ENCODE data around the gene PREX1. TPM values are rescaled to one million over a fixed set of nuclear protein-coding genes. Genes with fewer than 3 reads are reported as not detected.

The PREX1 gene
- polyA plus RNA-seq, 1 donor (not counting 4 experiments of a cell fraction or from before 2014, with no cell fraction given), result 0.22 TPM

- Histone ChIP-seq H3K4me1 (ENCODE audit: control insufficient read depth, extremely low read depth, insufficient read depth, low read length) (no peaks in the 10 kb centered on the region), H2AFZ (ENCODE audit: control insufficient read depth, low read length) (no peak overlapping the region), H3K27me3 (ENCODE audit: control insufficient read depth, extremely low read depth, insufficient read depth, low read length) (peaks cover 3% of the 10 kb centered on the region), H3K4me2 (ENCODE audit: control insufficient read depth, extremely low read depth, insufficient read depth, low read depth, low read length) (no peak overlapping the region), H4K20me1 (ENCODE audit: control insufficient read depth, extremely low read depth, insufficient read depth, low read length) (no peaks in the 10 kb centered on the region), H3K9me1 (ENCODE audit: control insufficient read depth, extremely low read depth, insufficient read depth, low read length) (peaks cover 3% of the 10 kb centered on the region), H3K27ac (ENCODE audit: control insufficient read depth, insufficient read depth, low read length) (no peak overlapping the region), H3K4me3 (ENCODE audit: control insufficient read depth in 2 of 3, extremely low read depth in 1 of 3, insufficient read depth in 2 of 3, low read depth in 1 of 3, low read length in 3 of 3) (no peak overlapping the region), H3K9me3 (ENCODE audit: control insufficient read depth, low read depth, low read length) (no peaks in the 10 kb centered on the region), H3K9ac (ENCODE audit: control insufficient read depth, extremely low read depth, insufficient read depth, low read length) (no peak overlapping the region), H3K36me3 (ENCODE audit: control insufficient read depth in 2 of 2, extremely low read depth in 1 of 2, insufficient read depth in 2 of 2, low read length in 2 of 2) (no peaks in the 10 kb centered on the region), H3K79me2 (ENCODE audit: control insufficient read depth, insufficient read depth, low read length) (no peaks in the 10 kb centered on the region)
- TF ChIP-seq EZH2 (IDR thresholded peaks at IDR 0.05; ENCODE audit: low read length), result no peak
- TF ChIP-seq CTCF (optimal IDR thresholded peaks at IDR 0.05 in 1 of 3, IDR thresholded peaks at IDR 0.05 in 1 of 3, conservative IDR thresholded peaks at IDR 0.05 in 1 of 3; ENCODE audit: extremely low read depth in 1 of 3, insufficient read depth in 2 of 3, low read length in 3 of 3), result no peak
- FAIRE-seq (no peak), DNase-seq (ENCODE audit: low read depth, low spot score) (no peak)
- dilution Hi-C loops (cut with MboI; ENCODE audit: extremely low pct_ligation_motif_present, low sequenced_read_pairs), result no loop called here
Observed at GRCh38 chr20:48856130-48856529, 28.3 kb upstream of the PREX1 start.

GRCh38 chr20:48855046-48855445 is 27.2 kb upstream of the PREX1 start:
- no peaks in the 10 kb centered on the region for H3K36me3 ChIP-seq (ENCODE audit: control insufficient read depth in 2 of 2, extremely low read depth in 1 of 2, insufficient read depth in 2 of 2, low read length in 2 of 2)
- no peak overlapping the region for H2AFZ ChIP-seq (ENCODE audit: control insufficient read depth, low read length)
- H3K4me3 ChIP-seq (ENCODE audit: control insufficient read depth in 2 of 3, extremely low read depth in 1 of 3, insufficient read depth in 2 of 3, low read depth in 1 of 3, low read length in 3 of 3), result no peak overlapping the region
- H3K9me1 ChIP-seq (ENCODE audit: control insufficient read depth, extremely low read depth, insufficient read depth, low read length), result peaks cover 3% of the 10 kb centered on the region
- H4K20me1 ChIP-seq (ENCODE audit: control insufficient read depth, extremely low read depth, insufficient read depth, low read length), result no peaks in the 10 kb centered on the region
- H3K27ac ChIP-seq (ENCODE audit: control insufficient read depth, insufficient read depth, low read length), result no peak overlapping the region
- no peak for DNase-seq (ENCODE audit: low read depth, low spot score)
- no peaks in the 10 kb centered on the region for H3K79me2 ChIP-seq (ENCODE audit: control insufficient read depth, insufficient read depth, low read length)
- TF ChIP-seq CTCF (optimal IDR thresholded peaks at IDR 0.05 in 1 of 3, IDR thresholded peaks at IDR 0.05 in 1 of 3, conservative IDR thresholded peaks at IDR 0.05 in 1 of 3; ENCODE audit: extremely low read depth in 1 of 3, insufficient read depth in 2 of 3, low read length in 3 of 3) (no peak), EZH2 (IDR thresholded peaks at IDR 0.05; ENCODE audit: low read length) (no peak)
- H3K9me3 ChIP-seq (ENCODE audit: control insufficient read depth, low read depth, low read length), result no peaks in the 10 kb centered on the region
- H3K4me1 ChIP-seq (ENCODE audit: control insufficient read depth, extremely low read depth, insufficient read depth, low read length), result no peaks in the 10 kb centered on the region
- dilution Hi-C loops (cut with MboI; ENCODE audit: extremely low pct_ligation_motif_present, low sequenced_read_pairs), result no loop called here
- no peak overlapping the region for H3K4me2 ChIP-seq (ENCODE audit: control insufficient read depth, extremely low read depth, insufficient read depth, low read depth, low read length)
- no peak for FAIRE-seq
- H3K9ac ChIP-seq (ENCODE audit: control insufficient read depth, extremely low read depth, insufficient read depth, low read length), result no peak overlapping the region
- H3K27me3 ChIP-seq (ENCODE audit: control insufficient read depth, extremely low read depth, insufficient read depth, low read length), result peaks cover 8% of the 10 kb centered on the region
